Epithelial cell of proximal tubule (primary cell): Measurements from ENCODE around the gene C16orf89. TPM values are rescaled to one million over a fixed set of nuclear protein-coding genes. Genes with fewer than 3 reads are reported as not detected.

Experiments
- DNase-seq: peaks from one replicate; pipeline ENCODE4 v3.0.0-alpha.2; 2011; ENCODE audit warnings: low read depth
- H3K4me3 ChIP-seq: 2 replicates; pipeline ENCODE4 v1.5.1; 2011; ENCODE audit warnings: low read depth, mild to moderate bottlenecking, low read length
- CTCF ChIP-seq: conservative IDR thresholded peaks from 2 replicates; pipeline ENCODE4 v1.5.1; 2012; ENCODE audit warnings: low read depth, mild to moderate bottlenecking, low read length
- total RNA-seq: library from RNA; depleted of rRNA; stranded (reverse); fragments of >200 nt; gene quantifications from 2 replicates; pipeline ENCODE4 v1.2.3, GENCODE V29; 2015

C16orf89 gene
- total RNA-seq, 1 donor from 2014 or later: not detected

GRCh38 chr16:5035909-5036227, 29.9 kb downstream of the C16orf89 start:
- TF ChIP-seq CTCF: no peak
- DNase-seq: no peak
- no peak overlapping the region for H3K4me3 ChIP-seq

- H3K4me3 ChIP-seq: peak overlapping the region; percentile 78
- no peak for TF ChIP-seq CTCF
- DNase-seq: no peak
Observed at GRCh38 chr16:5034167-5034523, 31.6 kb downstream of the C16orf89 start.

GRCh38 chr16:5033256-5034166, 32.2 kb downstream of the C16orf89 start, which contains the start of gene NAGPA:
Gene NAGPA (minus strand): TSS chr16:5033935. CDS start chr16:5033914, 21 bp downstream.
- no peak for DNase-seq
- TF ChIP-seq CTCF: no peak
- H3K4me3 ChIP-seq: peak within 1 kb of the TSS; percentile 78

- no peak for TF ChIP-seq CTCF
- H3K4me3 ChIP-seq: peak overlapping the region; percentile 78
- no peak for DNase-seq
Observed at GRCh38 chr16:5032748-5033167, 33.0 kb downstream of the C16orf89 start.

GRCh38 chr16:5031601-5032000, 34.2 kb downstream of the C16orf89 start:
- TF ChIP-seq CTCF: no peak
- DNase-seq: no peak
- no peak overlapping the region for H3K4me3 ChIP-seq

GRCh38 chr16:5030251-5030870, 35.4 kb downstream of the C16orf89 start:
- no peak for TF ChIP-seq CTCF
- no peak overlapping the region for H3K4me3 ChIP-seq
- DNase-seq: no peak

DNA sequence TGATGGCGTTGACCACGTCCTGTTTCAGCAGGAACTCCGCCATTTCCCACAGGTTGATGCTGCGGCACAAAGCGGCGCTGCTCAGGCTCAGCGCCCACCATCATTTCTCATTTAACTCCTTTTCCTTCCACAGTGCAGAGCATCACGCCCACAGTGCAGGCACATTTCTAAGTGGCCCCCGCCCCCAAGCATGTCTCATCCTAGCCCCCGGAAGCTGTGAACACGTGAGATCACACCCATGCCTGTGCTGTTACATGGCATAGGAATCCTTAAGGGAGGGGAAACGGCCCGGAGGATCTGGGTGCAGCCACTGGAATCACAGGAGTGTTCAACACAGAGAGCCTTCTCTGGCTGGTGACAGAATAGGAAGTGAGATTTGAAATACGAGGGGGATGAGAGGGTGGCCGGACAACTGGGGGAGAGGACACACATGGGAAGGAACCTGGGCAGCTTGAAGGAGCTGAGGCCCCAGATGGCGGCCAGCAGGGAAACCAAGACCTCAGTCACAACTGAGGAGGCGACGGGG, 36.7 kb downstream of the C16orf89 start:
- no peak for DNase-seq
- no peak overlapping the region for H3K4me3 ChIP-seq
- TF ChIP-seq CTCF: no peak
